ENCODE measurements around the gene PLEK.

GRCh38 chr2:68391869-68392268 is 26.8 kb downstream of the PLEK start:
- TF ChIP-seq AEBP2 (tag by site-specific recombination; IDR thresholded peaks at IDR 0.05; ENCODE audit: borderline replicate concordance) (no peak), ZBTB20 (tag by site-specific recombination; IDR thresholded peaks at IDR 0.05) (no peak), ZNF148 (tag by site-specific recombination; IDR thresholded peaks at IDR 0.05; ENCODE audit: borderline replicate concordance) (no peak), PRDM2 (tag by site-specific recombination; IDR thresholded peaks at IDR 0.05; ENCODE audit: borderline replicate concordance) (no peak)

All from HEK293 (cell line).